T-helper 1 cell (primary cell): Measurements from ENCODE around the gene MARCHF3.
"Not testable (repeated sequence)": the region's sequence is repeated elsewhere in the genome, so short reads cannot be mapped to it uniquely, and the experiment has no call there.

Experiments used
- DNase-seq, 5 donors: peaks; one replicate each; pipeline ENCODE4 v3.0.0-alpha.2; 2012 to 2020
- total RNA-seq, 4 donors: gene quantifications; one replicate each; lab custom pipeline; 2026; lab: John Stamatoyannopoulos, UW

MARCHF3 gene, protein sequence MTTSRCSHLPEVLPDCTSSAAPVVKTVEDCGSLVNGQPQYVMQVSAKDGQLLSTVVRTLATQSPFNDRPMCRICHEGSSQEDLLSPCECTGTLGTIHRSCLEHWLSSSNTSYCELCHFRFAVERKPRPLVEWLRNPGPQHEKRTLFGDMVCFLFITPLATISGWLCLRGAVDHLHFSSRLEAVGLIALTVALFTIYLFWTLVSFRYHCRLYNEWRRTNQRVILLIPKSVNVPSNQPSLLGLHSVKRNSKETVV
- 2.4 to 8.2 (median 4.8) reads per million in 4 donors for total RNA-seq

DNA sequence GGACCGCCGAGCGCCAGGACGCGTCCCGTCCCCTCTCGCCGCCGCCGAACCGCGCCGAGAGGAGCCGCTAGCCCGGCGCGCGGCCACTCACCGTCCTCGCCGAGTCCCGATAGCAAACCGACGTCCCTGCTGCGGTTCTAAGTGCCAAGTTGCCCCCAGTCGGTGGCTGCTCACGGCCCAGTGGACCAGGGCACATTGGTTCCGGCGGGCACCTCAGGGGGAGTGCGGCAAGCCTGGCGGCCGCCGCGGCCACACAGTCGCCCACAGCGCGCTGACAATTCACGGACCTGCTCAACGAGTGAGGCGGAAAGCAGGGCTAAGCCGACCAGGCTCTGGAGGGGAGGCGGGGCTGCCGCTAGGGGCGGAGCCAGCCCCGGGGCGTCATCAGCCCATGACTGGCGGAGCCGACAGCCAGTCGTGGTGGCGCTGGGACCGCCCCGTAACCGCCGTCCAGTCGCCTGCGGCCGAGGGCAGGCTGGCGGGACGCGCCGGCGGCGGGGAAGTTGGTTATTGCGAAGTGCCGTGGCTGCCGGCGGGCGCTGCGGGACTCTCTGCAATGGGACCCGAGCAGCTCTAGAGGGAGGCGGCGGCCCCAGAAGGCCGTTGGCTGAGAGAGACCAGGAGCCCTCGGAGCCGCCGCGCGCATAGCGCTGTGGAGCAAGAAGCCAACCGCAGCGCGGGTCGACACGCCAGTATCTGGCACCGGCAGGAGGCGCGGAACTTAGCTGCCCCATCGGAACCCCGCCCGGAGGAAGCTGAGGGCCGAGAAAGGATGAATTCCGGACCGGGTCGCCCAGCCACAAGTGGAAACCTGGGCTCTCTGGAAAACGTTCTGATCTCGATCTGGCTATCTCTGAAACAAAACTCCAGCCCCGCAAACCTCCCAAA, at the start of gene MARCHF3:
MARCHF3 (minus strand) TSS at position 300 of the 888 bp plus-strand sequence. CDS start 112,387 bp downstream, outside the sequence.
- peak; percentile 87 to 96 (median 88) for DNase-seq

DNA sequence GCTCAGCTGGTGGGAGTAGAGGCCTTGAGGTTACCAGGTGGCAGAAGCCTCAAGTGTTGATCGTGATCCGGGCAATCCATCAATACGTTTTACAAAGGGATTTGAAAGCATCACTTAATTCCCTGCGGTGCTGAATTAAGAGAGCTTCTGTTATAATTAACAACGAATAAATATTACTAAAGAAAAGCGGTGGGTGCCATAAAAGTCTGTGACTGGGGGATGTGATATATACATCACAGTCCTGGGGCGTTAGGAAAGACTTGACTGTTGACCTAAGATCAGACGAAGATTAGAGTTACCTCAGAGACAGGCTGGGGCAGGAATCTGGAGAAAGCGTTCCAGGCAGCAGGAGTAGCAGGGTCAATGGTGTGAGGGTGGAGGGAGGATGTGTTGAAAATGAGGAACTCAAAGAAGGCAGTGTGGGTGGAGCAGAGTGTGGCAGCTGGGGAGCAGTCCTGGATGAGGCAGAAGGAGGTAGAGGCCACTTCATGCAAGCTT, 49.7 kb upstream of the MARCHF3 start:
- DNase-seq: no peak

DNA sequence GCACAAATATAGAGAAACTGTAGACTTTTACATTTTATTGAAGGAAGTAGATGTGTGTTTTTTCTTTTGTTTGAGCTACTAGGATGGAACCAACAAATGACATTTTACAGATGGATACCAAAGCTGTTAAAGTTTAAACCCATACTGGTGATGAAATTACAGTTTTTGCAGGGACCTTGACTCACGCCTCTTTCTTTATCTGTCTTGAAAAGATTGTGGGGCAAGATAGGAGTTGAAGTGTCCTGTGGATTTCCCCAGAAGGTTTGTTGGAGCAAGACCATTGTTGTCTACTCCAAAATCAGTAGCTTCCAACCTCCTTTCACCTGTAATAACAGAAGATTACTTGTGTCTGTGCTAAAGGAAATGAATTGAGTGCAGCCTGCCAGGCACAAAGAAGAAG, 47.0 kb upstream of the MARCHF3 start:
- no peak for DNase-seq

DNA sequence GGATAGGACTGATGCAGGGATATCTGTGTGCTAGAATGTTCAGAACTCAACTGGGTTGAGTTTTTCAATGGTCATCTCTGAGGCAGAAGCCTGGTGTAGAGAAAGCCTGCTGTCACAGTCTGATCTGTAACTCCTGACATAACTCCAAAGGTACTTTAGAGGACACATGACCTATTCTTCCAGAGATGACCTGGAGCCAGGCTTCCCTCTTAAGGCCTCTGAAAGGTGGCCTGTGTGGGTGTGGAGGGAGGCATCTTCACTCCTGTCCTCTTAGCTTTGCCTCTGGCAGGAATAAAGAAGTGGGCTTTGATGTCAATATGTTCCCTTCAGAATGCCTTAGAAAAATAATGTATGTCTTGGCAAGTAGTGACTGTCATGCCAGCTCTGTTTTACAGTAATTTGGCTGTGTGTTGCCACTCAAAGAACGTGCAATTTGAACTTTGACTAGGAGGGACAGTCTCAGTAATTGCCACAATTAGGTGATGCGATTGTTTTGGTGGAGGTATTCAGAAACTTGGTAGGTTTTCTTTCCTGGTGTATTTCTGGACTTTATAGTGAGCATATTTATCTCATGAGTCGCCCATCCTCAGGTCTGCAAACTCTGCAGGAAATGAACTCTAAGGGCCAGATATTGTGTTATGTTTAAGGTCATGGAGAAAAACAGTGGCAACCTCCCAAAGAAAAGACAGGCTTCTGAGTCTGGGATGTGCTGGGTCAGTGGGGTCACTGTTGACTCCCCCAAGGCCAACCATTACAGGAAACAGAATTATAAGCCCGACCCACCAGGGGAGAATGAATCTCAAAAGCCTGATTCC, 46.2 kb upstream of the MARCHF3 start:
- DNase-seq: no peak

DNA sequence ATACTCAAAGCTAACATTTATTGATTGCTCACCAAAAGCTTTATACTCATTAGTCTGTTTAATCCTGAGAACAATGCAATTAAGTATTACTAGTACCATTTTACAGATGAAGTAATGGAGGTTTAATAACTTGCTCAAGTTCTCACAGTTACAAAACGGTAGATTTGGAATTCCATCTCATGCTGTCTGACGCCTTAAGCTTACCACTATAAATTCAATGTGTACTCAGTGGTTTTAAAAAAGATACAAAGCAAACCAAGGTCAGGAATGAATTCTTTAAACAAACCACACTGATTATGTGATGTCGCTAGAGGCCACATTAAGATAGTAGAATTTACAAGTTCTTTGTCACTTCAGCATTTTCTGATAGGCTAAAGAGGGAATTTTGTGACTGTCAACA, 44.1 kb upstream of the MARCHF3 start:
- no peak for DNase-seq

DNA sequence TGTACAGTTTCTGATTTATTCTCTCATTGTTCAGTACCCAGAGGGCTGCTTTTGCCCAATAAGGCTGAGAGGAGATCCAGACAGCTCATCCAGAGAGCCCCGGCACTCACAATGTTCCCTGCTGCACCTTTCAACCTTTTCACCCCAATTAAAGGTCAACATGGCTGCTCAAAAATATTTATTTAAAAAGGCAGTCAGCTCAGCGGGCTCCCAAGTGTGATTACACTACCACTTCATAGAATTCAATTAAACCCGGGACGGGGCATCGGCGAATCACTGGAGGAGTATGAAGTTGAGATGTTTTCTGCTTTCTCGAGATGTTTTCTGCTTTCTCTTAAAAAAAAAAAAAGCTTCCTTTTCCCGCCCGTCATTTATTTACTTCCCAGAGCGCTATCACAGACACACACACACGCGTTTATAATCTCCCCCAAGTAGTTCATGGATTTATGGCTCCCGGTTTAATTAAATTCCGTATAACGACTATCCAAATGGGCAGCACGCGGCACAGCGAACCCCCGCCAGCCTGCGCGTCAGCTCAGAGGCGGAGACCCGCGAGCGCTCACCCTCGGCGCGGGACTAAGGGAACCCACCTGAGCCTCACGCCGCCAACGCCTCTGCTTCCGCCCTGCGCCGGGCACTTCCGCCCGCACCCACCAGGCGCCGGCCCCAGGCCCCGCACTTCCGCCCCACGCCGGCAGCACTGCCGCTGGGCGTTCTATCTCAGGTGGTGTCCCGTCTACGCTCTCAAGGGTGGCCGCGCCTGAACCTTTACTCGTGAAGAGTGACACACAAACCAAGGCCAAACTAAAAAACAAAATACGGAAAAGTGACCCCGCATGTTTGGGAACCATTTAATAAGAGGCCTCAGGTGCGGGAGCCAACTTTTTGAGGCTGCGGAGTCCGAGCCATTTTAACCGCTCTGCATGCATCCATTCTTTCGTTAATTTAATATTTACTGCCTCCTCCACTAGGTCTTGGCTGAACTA, 42.8 kb upstream of the MARCHF3 start, which contains the start of gene C5orf63:
C5orf63 (minus strand) TSS at position 642 of the 986 bp plus-strand sequence. CDS start 14,507 bp downstream, outside the sequence.
- peak; percentile 44 to 84 (median 50) for DNase-seq

DNA sequence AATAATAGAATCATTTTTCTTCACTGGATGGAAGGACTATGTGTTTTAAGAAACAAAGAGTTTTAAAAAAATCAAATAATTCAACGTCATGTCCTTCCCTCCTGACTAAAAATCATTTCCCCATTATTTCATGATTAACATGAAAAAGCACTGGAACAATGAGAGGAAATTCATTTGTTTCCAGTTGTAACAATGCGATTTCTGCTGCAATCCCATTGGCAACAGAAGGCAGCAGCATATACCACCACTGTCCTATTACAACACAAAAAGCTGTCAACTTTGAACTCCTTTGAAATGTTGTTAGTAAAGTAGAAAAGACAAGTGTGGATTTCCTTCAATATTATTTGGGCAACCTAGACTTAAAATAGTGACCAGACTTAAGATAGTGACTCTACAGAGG, 39.9 kb upstream of the MARCHF3 start:
- no peak for DNase-seq

DNA sequence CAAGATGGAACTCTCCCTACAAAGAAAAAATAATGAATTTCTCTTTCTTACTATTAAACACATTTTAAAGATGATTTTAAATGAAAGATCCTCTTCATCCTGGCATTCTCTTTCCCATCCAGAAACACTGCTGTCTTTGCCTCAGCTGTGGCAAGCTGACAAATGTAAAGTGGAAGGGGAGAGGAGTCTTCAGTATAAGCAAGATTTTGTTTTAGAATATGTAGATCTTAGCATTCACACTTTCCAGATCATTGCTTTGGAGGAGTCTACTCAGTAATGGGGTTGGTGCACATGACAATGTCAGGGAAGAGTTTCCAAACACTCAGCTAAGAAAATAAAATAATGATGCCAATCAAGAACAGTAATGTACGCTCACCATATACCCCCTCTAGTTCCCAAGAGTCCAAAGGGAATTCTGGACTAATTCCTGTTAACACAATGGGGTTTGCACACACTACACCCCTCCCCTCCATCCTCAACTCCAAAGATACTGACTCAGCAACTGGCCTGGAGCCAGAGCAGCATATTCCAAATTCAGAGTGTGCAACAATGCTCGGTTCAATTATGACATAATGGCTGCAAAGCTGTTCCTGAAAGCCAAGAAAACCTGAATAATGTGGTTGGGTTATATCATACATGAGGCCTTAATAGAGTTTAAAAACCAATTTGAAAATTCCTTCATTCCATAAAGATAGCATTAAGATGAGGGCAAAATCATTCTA, 38.3 kb upstream of the MARCHF3 start:
- no peak for DNase-seq

DNA sequence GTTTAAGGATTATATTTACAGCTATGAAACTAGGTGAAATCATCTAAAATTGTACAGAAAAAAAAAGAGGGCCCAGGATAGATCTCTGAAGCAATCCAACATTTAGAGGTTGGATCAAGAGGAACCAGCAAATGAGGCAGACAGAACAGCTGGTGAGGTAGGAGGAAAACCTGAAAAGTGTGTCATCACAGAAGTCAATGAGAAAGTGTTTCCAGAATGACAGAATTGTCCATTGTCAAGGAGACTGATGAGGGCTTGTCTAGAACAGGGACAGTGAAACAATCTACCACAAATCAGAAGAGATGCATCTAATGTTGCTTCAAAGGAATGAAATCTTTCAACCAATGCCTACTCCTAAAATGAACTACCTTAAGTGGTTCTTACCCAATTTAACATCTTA, 36.4 kb upstream of the MARCHF3 start:
- no peak for DNase-seq

DNA sequence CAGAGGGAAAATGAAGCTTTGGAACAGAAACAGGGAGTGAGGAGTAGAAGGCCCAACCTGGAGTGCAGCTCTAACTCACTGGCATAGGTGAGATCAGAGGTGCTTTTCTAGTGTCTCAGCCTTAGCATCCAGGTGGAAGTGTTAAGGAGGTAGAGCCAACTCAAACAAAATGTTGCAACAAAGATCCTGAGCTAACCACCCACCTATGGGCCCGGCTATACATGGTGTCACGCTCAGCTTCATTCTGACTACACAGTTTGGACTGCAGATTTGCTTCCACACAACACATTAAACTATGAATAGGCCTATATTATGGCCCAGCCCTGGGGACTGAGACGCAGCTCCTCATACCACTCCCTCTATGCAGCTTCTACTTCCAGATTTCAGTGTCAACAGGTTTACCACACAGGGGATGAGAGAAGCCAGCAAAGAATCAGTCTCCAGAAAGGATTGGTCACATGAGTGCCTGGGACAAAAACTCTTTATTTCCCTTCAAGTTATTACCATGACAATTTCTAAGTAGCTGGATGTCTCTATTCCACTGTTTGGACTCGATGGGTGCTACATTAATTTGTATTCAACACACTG, 34.0 kb upstream of the MARCHF3 start:
- no peak for DNase-seq

DNA sequence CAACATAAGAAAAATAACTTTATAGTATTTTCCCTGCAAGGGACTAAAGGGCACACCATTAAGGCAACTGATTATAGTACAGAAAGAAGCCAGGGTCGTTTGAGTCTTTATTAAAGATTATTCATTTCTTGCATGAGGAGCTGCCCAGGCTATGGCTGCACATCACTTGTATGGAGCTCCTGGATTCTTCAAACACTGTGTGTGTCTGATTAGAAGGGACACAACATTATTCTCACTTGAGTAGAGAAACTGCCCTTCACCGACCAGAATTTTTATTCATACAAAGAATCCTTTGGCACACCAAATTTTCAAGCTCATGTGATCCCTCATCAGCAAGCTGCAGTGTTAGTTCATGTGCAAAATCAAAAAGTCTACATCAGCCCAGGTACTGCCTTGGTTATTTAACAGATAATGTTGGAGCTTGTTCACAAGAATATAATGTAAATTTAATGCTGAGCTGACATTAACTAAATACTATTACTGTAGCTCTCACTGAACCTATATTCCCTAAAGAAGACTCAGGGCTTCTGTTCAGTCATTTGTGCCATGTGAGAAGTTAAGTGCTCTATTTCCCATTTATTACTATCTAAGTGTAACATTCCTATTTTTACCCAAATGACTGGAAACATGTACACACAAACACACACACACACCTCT, 33.0 kb upstream of the MARCHF3 start:
- no peak for DNase-seq

DNA sequence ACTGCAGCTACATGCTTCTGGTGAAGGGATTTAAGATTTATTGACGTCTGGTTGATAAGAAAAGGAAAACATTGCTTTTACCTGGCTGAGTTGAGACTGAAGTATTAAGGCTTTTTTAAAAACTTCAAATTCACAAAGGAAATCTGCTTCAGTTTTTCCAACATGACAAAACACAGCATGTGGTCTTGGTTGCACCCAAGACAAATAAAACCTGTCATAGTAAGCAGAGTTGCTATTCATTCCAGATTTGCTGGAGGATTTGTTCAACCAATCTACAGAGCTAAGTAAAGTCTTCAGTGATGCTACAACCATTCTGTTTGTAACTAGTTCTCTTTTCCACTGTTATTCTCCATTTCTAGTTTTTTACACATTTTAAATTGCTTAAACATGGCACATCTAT, 31.6 kb upstream of the MARCHF3 start:
- no peak for DNase-seq

DNA sequence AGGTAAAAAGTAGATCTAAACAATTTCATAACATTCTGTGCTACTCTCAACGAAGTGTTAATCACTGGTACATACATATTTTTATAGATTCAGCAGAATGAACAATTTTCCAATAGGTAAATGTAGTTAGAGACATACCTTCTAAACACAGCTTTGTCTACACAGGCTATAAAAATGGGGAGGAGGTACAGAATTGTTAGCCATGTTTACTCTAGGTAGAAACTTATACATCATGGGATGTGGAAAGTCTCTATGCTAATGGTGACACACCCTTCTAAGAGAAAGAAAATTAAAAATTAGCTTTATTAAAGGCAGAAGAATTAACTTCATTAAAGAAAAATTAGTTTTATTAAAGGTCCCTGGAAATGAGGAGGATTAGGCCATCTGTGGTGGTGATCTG, 31.2 kb upstream of the MARCHF3 start:
- no peak for DNase-seq

DNA sequence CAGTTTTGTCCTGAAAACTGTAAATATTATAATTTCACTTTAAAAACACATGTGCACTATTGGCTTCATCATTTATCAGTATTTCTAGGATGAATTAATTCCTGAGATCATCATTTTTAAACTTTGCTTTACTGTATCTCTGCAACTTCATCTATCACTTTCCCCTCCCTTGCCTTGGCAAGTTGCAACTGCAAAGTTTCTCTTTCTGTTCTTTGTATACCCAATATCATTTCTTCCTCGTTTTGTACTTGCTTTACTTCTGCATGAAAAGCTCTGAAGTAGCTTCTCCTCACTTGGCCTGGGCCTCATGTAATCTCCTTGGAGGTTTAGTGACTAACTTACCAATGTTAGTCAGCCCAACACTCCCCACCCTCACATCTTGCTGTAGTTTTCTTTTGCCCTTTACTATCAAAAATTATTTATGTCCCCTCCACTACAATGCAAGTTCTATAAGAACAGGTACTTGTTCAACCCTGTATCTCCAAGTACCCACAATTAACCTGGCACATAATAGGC, 30.2 kb upstream of the MARCHF3 start:
- no peak for DNase-seq

DNA sequence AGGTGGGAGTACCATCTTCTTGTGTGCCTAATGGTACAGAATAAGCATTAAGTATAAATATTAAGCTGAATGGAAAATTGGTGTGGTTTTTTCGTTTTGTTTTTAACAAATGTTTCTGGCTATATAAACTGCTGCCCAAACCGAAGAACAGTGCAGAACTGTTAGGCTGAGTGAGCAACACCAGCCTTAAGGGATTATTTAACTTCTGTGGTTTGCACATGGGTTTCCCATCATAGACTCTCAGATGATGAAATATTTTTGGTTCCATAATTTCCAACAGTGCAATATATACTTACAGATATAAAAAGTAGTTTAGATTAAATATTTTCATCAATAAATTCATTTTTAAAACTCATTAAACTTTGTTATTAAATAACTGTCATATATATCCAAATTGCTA, 26.5 kb upstream of the MARCHF3 start:
- DNase-seq: no peak

DNA sequence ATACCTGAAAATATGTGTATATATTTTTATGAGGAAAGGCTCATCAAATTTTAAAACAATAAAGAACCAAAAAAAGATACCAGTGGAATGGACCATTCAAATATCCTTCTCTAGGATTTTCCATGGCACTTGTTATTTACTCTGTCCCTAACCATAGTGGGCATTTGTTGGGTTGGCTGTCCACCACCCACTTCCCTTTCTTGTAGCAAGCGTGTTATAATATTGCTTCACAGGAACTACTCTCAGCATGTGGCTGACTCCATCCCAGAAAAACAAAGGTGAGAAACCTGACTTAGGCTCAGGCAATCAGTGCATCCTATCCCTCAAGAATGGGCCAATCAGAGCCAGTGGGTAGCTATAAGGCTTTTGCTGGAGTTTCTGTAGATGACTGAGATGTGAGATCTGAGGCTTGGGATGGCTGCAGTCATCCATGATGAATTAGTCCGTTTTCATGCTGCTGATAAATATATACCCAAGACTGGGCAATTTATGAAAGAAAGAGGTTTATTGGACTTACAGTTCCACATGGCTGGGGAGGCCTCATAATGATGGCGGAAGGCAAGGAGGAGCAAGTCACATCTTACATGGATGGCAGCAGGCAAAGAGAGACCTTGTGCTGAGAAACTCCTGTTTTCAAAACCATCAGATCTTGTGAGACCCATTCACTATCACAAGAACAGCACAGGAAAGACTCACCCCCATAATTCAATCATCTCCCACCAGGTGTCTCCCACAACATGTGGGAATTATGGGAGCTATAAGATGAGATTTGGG, 25.7 kb upstream of the MARCHF3 start:
- no peak for DNase-seq

DNA sequence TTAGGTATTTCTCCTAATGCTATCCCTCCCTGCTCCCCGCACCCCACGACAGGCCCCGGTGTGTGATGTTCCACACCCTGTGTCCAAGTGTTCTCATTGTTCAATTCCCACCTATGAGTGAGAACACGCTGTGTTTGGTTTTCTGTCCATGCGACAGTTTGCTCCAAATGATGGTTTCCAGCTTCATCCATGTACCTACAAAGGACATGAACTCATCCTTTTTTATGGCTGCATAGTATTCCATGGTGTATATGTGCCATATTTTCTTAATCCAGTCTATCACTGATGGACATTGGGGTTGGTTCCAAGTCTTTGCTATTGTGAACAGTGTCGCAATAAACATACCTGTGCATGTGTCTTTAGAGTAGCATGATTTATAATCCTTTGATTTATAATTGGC, 23.2 kb upstream of the MARCHF3 start:
- not testable (repeated sequence) for DNase-seq

DNA sequence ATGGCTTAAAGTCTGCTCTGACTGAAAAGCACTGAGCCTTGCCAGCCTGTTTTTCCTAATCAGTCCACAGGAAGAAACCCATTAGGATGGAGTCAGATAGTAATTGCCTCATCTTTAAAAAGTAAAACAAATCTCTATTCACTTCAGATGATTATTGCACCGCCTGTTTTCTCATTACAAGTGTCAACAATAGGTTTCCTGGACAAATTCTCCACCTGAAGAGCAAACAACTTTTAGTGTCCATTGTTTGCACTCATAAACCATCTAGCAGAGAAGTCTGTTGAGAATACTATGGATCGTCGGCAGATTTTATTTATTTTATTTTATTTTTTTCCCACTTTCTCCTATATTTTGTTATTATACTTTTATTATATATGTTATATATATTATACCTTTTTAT, 22.7 kb upstream of the MARCHF3 start:
- no peak for DNase-seq

DNA sequence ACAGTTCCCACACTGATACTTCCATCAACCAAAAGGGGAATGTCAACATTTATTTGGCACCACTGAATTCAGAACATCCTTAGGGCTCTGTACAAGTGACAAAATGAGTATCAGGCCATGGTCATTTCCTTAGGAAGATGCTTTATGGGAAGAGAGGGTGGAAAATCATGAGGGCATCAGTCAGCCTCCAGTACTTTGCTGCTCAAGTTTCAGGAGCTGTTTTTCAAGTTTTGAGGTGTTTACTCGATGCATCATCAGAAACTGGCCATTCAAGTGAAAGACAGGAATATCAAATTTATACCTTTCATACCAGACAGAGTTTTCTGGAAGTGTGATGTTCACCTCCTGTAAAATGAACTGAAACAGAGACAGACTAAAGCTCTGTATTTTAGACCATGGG, 21.2 kb upstream of the MARCHF3 start:
- DNase-seq: no peak
